GM12892 (cell line): ENCODE measurements around the gene MAP3K9.

Source experiments
- POLR2A ChIP-seq: IDR thresholded peaks from 2 replicates; pipeline ENCODE4 v1.6.1; 2011; ENCODE audit warnings: low read depth, low read length, control low read depth
- POLR2AphosphoS5 ChIP-seq: IDR thresholded peaks from 2 replicates; pipeline ENCODE4 v1.6.1; 2011; ENCODE audit warnings: low read depth, low read length, control low read depth
- TAF1 ChIP-seq: IDR thresholded peaks from 2 replicates; pipeline ENCODE4 v1.6.1; 2011; ENCODE audit warnings: low read depth, mild to moderate bottlenecking, control low read depth, low read length, borderline replicate concordance

GRCh38 chr14:70697701-70698100 is 111.6 kb downstream of the MAP3K9 start:
- TF ChIP-seq POLR2A (no peak), POLR2AphosphoS5 (no peak), TAF1 (no peak)
